GM19324 (cell line): ENCODE data around the gene SART3.
"Not testable (repeated sequence)": the region's sequence is repeated elsewhere in the genome, so short reads cannot be mapped to it uniquely, and the experiment has no call there.

Experiments
- ATAC-seq: cut with Tn5 transposase; IDR thresholded peaks from one replicate; pipeline ENCODE4 v1.9.1; 2021; ENCODE audit warnings: mild to moderate bottlenecking, moderate library complexity; ENCODE audit not compliant: unreplicated experiment, low FRiP score

SART3 gene

GRCh38 chr12:108582978-108583770, 22.2 kb upstream of the SART3 start:
- ATAC-seq, result no peak

GRCh38 chr12:108582509-108582908, 21.5 kb upstream of the SART3 start:
- no peak for ATAC-seq

- no peak for ATAC-seq
These were observed 20.6 kb upstream of the SART3 start for GRCh38 chr12:108581311-108582227.

- no peak for ATAC-seq
These were observed 19.6 kb upstream of the SART3 start for GRCh38 chr12:108580531-108580930.

DNA sequence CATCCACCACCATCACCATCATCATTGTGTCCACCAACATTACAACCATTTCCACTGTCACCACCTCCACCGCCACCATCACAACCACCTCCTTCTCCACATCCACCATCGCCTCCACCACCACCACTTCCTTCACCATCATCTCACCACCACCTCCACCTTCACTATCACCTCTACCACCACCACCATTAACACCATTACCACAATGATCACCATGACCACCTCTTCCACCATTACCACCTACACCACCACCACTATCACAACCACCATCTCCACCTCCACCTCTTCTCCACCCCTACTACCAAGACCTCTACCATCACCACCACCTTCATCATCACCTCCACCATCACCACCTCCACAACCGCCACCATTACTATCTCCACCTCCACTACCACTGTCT, 17.8 kb upstream of the SART3 start:
- no peak for ATAC-seq

- ATAC-seq, result no peak
These were observed 17.3 kb upstream of the SART3 start for GRCh38 chr12:108578264-108578663.

GRCh38 chr12:108577458-108577857, 16.5 kb upstream of the SART3 start:
- no peak for ATAC-seq

DNA sequence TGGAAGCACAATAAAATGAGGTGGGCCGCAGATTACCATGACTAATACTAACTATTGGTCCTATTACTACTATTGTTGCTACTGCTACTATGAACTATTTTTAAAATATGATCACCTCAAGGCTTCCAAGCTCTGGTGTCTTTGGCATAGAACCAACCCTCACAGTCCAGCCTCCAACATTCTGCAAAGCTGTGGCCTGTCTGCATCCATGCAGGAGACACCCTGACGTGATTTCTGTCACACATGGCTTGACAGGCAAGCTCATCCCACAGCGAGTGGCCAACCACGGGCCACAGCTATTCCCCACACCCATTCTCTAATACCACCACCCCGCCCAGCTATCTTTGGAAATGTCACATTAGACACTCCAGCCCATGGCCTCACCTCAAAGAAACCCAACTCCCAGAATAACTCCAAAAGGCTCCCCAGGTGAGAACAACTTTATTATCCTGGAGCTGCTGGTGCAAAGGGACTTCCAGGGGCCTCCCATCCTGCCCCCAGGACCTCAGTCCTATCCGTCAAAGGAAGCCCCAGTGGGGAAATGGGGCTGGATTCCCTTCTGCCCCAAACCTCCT, 15.8 kb upstream of the SART3 start:
- ATAC-seq, result no peak

DNA sequence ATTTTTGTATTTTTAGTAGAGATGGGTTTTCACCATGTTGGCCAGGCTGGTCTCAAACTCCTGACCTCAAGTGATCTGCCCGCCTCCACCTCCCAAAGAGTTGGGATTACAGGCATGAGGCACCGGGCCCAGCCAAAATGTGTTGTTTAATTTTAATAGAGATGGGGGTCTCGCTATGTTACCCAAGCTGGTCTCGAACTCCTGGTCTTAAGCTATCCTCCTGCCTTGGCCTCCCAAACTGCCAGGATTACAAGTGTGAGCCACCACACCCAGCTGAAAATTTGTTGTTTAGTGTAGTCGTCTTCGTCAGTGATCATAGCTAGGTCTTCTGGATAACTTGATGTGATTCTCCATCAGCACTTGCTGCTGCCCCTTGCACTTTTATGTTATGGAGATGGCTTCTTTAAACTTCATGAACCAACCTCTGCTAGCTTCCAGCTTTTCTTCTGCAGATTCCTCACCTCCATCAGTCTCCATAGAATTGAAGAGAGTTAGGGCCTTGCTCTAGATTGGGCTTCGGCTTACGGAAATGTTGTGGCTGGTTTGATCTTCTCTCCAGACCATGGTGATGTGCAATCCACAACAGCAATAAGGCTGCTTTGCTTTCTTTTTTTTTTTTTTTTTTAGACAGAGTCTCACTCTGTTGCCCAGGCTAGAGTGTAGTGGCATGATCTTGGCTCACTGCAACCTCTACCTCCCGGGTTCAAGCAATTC, 14.4 kb upstream of the SART3 start:
- ATAC-seq, result no peak

DNA sequence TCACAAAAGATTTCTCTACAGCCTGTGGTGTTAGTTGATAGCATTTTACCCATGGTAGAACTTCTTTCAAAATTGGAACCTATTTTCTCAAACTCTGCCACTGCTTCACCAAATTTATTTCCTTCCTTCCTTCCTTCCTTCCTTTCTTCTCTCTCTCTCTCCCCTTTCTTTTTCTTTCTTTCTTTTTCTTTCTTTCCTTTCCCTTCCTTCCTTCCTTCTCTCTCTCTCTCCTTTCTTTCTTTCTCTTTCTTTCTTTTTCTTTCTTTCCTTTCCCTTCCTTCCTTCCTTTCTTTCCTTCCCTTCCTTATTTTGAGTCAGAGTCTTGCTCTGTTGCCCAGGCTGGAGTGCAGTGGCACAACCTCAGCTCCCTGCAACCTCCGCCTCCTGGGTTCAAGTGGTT, 13.3 kb upstream of the SART3 start:
- ATAC-seq, result not testable (repeated sequence)

DNA sequence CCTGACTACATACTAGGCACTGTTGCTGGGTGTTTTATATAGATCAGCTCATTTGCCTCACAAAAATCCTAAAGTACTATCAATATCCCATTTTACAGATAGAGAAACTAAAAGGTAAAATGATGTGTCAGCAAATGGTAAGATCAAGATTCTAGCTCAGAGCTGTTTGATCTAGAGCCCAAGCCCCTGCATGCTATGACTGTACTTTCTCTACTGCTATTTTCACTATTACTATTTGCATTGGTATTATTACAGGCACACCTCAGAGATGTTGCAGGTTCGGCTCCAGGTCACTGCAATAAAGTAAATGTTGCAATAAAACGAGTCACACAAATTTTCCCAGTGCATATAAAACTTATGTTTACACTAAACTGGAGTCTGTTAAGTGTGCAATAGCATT, 12.3 kb upstream of the SART3 start:
- no peak for ATAC-seq

DNA sequence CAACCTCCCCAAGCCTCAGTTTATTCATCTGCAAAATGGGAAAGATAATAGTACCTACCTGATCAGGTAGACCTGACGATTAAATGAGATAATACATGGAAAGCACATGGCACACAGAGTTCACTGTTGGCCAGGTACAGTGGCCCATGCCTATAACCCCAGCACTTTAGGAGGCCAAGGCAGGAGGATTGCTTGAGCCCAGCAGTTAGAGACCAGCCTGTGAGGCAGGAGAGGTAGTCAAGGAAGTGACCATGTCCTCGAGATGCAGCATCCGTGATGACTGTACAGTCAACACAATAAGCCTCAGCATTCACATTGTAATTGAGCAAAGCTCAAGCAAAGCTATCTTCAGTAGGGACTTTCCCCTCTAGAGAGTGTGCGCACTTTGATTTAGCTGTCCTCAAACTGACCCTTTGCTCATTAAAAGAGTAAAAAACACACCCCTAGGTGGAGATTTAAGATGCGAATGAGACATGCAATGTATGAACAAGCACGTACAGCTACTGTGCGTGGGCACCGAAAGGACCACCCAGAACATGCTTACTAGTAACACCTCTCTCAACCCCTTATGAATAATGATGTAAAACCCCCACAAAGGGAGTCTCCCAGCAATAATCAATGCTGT, 11.3 kb upstream of the SART3 start:
- no peak for ATAC-seq

GRCh38 chr12:108571609-108572165, 10.7 kb upstream of the SART3 start:
- ATAC-seq, result no peak

GRCh38 chr12:108570743-108571608, 10.0 kb upstream of the SART3 start:
- ATAC-seq, result no peak

GRCh38 chr12:108568338-108569154, 7.6 kb upstream of the SART3 start:
- ATAC-seq, result peak; percentile 64

- ATAC-seq, result no peak
These were observed 6.7 kb upstream of the SART3 start for GRCh38 chr12:108567406-108568337.

GRCh38 chr12:108566452-108566851, 5.5 kb upstream of the SART3 start:
- no peak for ATAC-seq
